ENCODE measurements around the gene USE1. TPM values are rescaled to one million over a fixed set of nuclear protein-coding genes. Genes with fewer than 3 reads are reported as not detected.

Gene USE1
- 10.3 and 10.4 TPM in 2 replicates for polyA plus RNA-seq (2013)

GRCh38 chr19:17215127-17215971, at the start of gene USE1:
Gene USE1 (plus strand): TSS chr19:17215357. CDS start chr19:17215406, 49 bp downstream.
- H3K4me3 ChIP-seq (ENCODE audit: low read depth, low read length) = peak within 1 kb of the TSS; percentile 78

GRCh38 chr19:17165715-17166114, 49.4 kb upstream of the USE1 start:
- no peaks in the 10 kb centered on the region for H3K79me2 ChIP-seq (ENCODE audit: control insufficient read depth, insufficient read depth, low read length, poor library complexity)

More at GRCh38 chr19:17215127-17215971, at the start of gene USE1:
- H3K4me1 ChIP-seq (ENCODE audit: control insufficient read depth in 1 of 2, insufficient read depth in 2 of 2, low read length in 2 of 2) = peaks cover 14 to 15% of the 10 kb centered on the region in 2 experiments
- peak within 1 kb of the TSS; percentile 85 for H3K9ac ChIP-seq (ENCODE audit: low read length)
- H4K91ac ChIP-seq (ENCODE audit: low read depth, low read length) = peak within 1 kb of the TSS; percentile 98
- H2AK5ac ChIP-seq (ENCODE audit: low read length) = peak within 1 kb of the TSS; percentile 85
- H3K36me3 ChIP-seq (ENCODE audit: control insufficient read depth in 1 of 2, insufficient read depth in 2 of 2, low read length in 2 of 2) = peaks cover 53 to 56% of the 10 kb centered on the region in 2 experiments
- peak within 1 kb of the TSS; percentile 98 for H4K12ac ChIP-seq (ENCODE audit: low read depth, low read length)
- peak within 1 kb of the TSS; percentile 97 for H3K18ac ChIP-seq (ENCODE audit: low read length)
- H2AFZ ChIP-seq (ENCODE audit: insufficient read depth, low read length, poor library complexity) = peak within 1 kb of the TSS; percentile 87
- H3K9me3 ChIP-seq (ENCODE audit: insufficient read depth, low read depth, low read length) = peaks cover 5% of the 10 kb centered on the region
- H3K79me2 ChIP-seq (ENCODE audit: control insufficient read depth, insufficient read depth, low read length, poor library complexity) = peaks cover 6% of the 10 kb centered on the region
- H3K4ac ChIP-seq (ENCODE audit: low read depth, low read length) = peak within 1 kb of the TSS; percentile 73
- no peak within 1 kb of the TSS for H3K23ac ChIP-seq (ENCODE audit: low read length)
- peak within 1 kb of the TSS; percentile 94 for H2BK5ac ChIP-seq (ENCODE audit: low read depth, low read length, poor library complexity)
- peak within 1 kb of the TSS; percentile 84 for H3K27ac ChIP-seq (ENCODE audit: low read depth, low read length)
- peak within 1 kb of the TSS; percentile 87 for H2BK120ac ChIP-seq (ENCODE audit: insufficient read depth, low read length, poor library complexity)
- peaks cover 14% of the 10 kb centered on the region for H3K79me1 ChIP-seq (ENCODE audit: low read length)
- H2BK12ac ChIP-seq (ENCODE audit: low read length) = peak within 1 kb of the TSS; percentile 59
- no peaks in the 10 kb centered on the region for H3K27me3 ChIP-seq (ENCODE audit: insufficient read depth, low read length)
- peak within 1 kb of the TSS; percentile 99 for H4K8ac ChIP-seq (ENCODE audit: low read depth, low read length)
- H3K14ac ChIP-seq (ENCODE audit: low read length) = peak within 1 kb of the TSS; percentile 95
- DNase-seq = peak; percentile 91 to 96
- H3K4me2 ChIP-seq (ENCODE audit: low read length) = peak within 1 kb of the TSS; percentile 71
- no CpG with 5 or more reads among the region's 56 CpGs for WGBS (ENCODE audit: extremely low coverage, insufficient coverage, insufficient read length)

GRCh38 chr19:17170538-17171297, 44.4 kb upstream of the USE1 start:
- Histone ChIP-seq H3K27ac (ENCODE audit: low read depth, low read length) (no peak overlapping the region), H3K4me2 (ENCODE audit: low read length) (no peak overlapping the region), H3K9ac (ENCODE audit: low read length) (no peak overlapping the region), H2BK120ac (ENCODE audit: insufficient read depth, low read length, poor library complexity) (no peak overlapping the region), H3K4ac (ENCODE audit: low read depth, low read length) (no peak overlapping the region), H3K79me2 (ENCODE audit: control insufficient read depth, insufficient read depth, low read length, poor library complexity) (no peaks in the 10 kb centered on the region), H3K79me1 (ENCODE audit: low read length) (no peaks in the 10 kb centered on the region), H4K12ac (ENCODE audit: low read depth, low read length) (no peak overlapping the region), H2AFZ (ENCODE audit: insufficient read depth, low read length, poor library complexity) (no peak overlapping the region), H3K23ac (ENCODE audit: low read length) (no peak overlapping the region), H4K8ac (ENCODE audit: low read depth, low read length) (no peak overlapping the region), H2AK5ac (ENCODE audit: low read length) (no peak overlapping the region), H3K4me1 (ENCODE audit: control insufficient read depth in 1 of 2, insufficient read depth in 2 of 2, low read length in 2 of 2) (peaks cover 0 to 8% of the 10 kb centered on the region in 2 experiments), H3K36me3 (ENCODE audit: control insufficient read depth in 1 of 2, insufficient read depth in 2 of 2, low read length in 2 of 2) (peaks cover 71 to 73% of the 10 kb centered on the region in 2 experiments), H2BK12ac (ENCODE audit: low read length) (no peak overlapping the region), H4K91ac (ENCODE audit: low read depth, low read length) (no peak overlapping the region), H3K18ac (ENCODE audit: low read length) (no peak overlapping the region), H3K14ac (ENCODE audit: low read length) (no peak overlapping the region), H3K27me3 (ENCODE audit: insufficient read depth, low read length) (no peaks in the 10 kb centered on the region), H2BK5ac (ENCODE audit: low read depth, low read length, poor library complexity) (no peak overlapping the region), H3K4me3 (ENCODE audit: low read depth, low read length) (no peak overlapping the region), H3K9me3 (ENCODE audit: insufficient read depth, low read depth, low read length) (no peaks in the 10 kb centered on the region)
- DNase-seq = peak; percentile 59 to 60
- no CpG with 5 or more reads among the region's 13 CpGs for WGBS (ENCODE audit: extremely low coverage, insufficient coverage, insufficient read length)

More at GRCh38 chr19:17165715-17166114, 49.4 kb upstream of the USE1 start:
- Histone ChIP-seq H3K9me3 (ENCODE audit: insufficient read depth, low read depth, low read length) (peaks cover 1% of the 10 kb centered on the region), H3K23ac (ENCODE audit: low read length) (no peak overlapping the region), H3K27ac (ENCODE audit: low read depth, low read length) (no peak overlapping the region), H3K79me1 (ENCODE audit: low read length) (no peaks in the 10 kb centered on the region), H3K18ac (ENCODE audit: low read length) (no peak overlapping the region), H3K4me1 (ENCODE audit: control insufficient read depth in 1 of 2, insufficient read depth in 2 of 2, low read length in 2 of 2) (no peaks in the 10 kb centered on the region), H4K12ac (ENCODE audit: low read depth, low read length) (no peak overlapping the region), H4K91ac (ENCODE audit: low read depth, low read length) (no peak overlapping the region), H2AFZ (ENCODE audit: insufficient read depth, low read length, poor library complexity) (no peak overlapping the region), H4K8ac (ENCODE audit: low read depth, low read length) (no peak overlapping the region), H2BK120ac (ENCODE audit: insufficient read depth, low read length, poor library complexity) (no peak overlapping the region), H3K9ac (ENCODE audit: low read length) (no peak overlapping the region), H3K36me3 (ENCODE audit: control insufficient read depth in 1 of 2, insufficient read depth in 2 of 2, low read length in 2 of 2) (peaks cover 64 to 69% of the 10 kb centered on the region in 2 experiments), H3K27me3 (ENCODE audit: insufficient read depth, low read length) (no peaks in the 10 kb centered on the region), H3K14ac (ENCODE audit: low read length) (no peak overlapping the region), H3K4me2 (ENCODE audit: low read length) (no peak overlapping the region), H2AK5ac (ENCODE audit: low read length) (no peak overlapping the region), H3K4me3 (ENCODE audit: low read depth, low read length) (no peak overlapping the region), H3K4ac (ENCODE audit: low read depth, low read length) (no peak overlapping the region), H2BK12ac (ENCODE audit: low read length) (no peak overlapping the region), H2BK5ac (ENCODE audit: low read depth, low read length, poor library complexity) (no peak overlapping the region)
- no CpG with 5 or more reads among the region's 5 CpGs for WGBS (ENCODE audit: extremely low coverage, insufficient coverage, insufficient read length)
- peak in 1 of 2 donors; percentile 43 for DNase-seq

- WGBS (ENCODE audit: extremely low coverage, insufficient coverage, insufficient read length) = no CpG with 5 or more reads among the region's 8 CpGs
- Histone ChIP-seq H4K91ac (ENCODE audit: low read depth, low read length) (no peak overlapping the region), H3K9ac (ENCODE audit: low read length) (no peak overlapping the region), H2AFZ (ENCODE audit: insufficient read depth, low read length, poor library complexity) (no peak overlapping the region), H4K12ac (ENCODE audit: low read depth, low read length) (no peak overlapping the region), H3K9me3 (ENCODE audit: insufficient read depth, low read depth, low read length) (no peaks in the 10 kb centered on the region), H3K79me2 (ENCODE audit: control insufficient read depth, insufficient read depth, low read length, poor library complexity) (no peaks in the 10 kb centered on the region), H3K23ac (ENCODE audit: low read length) (no peak overlapping the region), H3K4me2 (ENCODE audit: low read length) (no peak overlapping the region), H3K27ac (ENCODE audit: low read depth, low read length) (no peak overlapping the region), H3K79me1 (ENCODE audit: low read length) (no peaks in the 10 kb centered on the region), H2AK5ac (ENCODE audit: low read length) (no peak overlapping the region), H4K8ac (ENCODE audit: low read depth, low read length) (no peak overlapping the region), H2BK12ac (ENCODE audit: low read length) (no peak overlapping the region), H2BK120ac (ENCODE audit: insufficient read depth, low read length, poor library complexity) (no peak overlapping the region), H3K4ac (ENCODE audit: low read depth, low read length) (no peak overlapping the region), H3K14ac (ENCODE audit: low read length) (no peak overlapping the region), H3K4me3 (ENCODE audit: low read depth, low read length) (no peak overlapping the region), H3K36me3 (ENCODE audit: control insufficient read depth in 1 of 2, insufficient read depth in 2 of 2, low read length in 2 of 2) (peaks cover 77 to 79% of the 10 kb centered on the region in 2 experiments), H2BK5ac (ENCODE audit: low read depth, low read length, poor library complexity) (no peak overlapping the region), H3K18ac (ENCODE audit: low read length) (no peak overlapping the region), H3K27me3 (ENCODE audit: insufficient read depth, low read length) (no peaks in the 10 kb centered on the region), H3K4me1 (ENCODE audit: control insufficient read depth in 1 of 2, insufficient read depth in 2 of 2, low read length in 2 of 2) (peaks cover 0 to 8% of the 10 kb centered on the region in 2 experiments)
- peak; percentile 72 to 74 for DNase-seq
Measured at GRCh38 chr19:17171874-17172273, 43.3 kb upstream of the USE1 start.

All from trophoblast cell (in vitro differentiated cells and primary cell).